ENCODE measurements around the gene KLF16.

The KLF16 gene

DNA sequence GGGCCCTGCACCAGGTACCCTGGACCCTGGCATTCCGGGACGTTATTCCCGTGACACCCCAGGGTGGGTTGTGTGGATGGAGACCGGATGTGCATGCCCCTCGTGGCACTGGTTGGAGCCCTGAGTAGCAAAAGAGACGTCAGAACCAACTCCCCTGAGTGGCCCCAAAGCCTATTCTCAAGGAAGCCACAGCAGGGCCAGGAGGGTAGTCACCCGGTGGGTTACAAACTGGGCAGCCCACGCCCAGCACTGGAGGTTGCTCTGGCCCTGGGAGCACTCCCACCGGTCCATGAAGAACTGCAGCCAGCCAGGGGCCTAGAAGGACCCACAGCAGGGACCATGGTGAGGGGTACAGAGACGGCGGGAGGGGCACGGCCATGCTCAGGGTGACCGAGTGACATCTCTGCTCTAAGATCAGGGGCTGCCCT lies 7.5 kb downstream of the KLF16 start:
- ChIA-PET POLR2A (interaction anchor here (1.2 kb wide), 1 partner anchor 19 kb away, joined by 3 read pairs; no protein-coding TSS in a partner anchor), CTCF (interaction anchor here (1.4 kb wide), 1 partner anchor 18 kb away, joined by 8 read pairs; no protein-coding TSS in a partner anchor)
- DNase-seq (ENCODE audit: extremely low spot score) = no peak

GRCh38 chr19:1855040-1855827 lies 8.1 kb downstream of the KLF16 start:
- no peak for TF ChIP-seq FOXA1 (IDR thresholded peaks at IDR 0.05)
- TF ChIP-seq L3MBTL2 (conservative IDR thresholded peaks at IDR 0.05) = no peak
- TF ChIP-seq FOXM1 (IDR thresholded peaks at IDR 0.05; ENCODE audit: borderline replicate concordance) = no peak
- no peak for TF ChIP-seq BHLHE40 (IDR thresholded peaks at IDR 0.05; ENCODE audit: borderline replicate concordance)
- no peak for TF ChIP-seq HDGF (IDR thresholded peaks at IDR 0.05; ENCODE audit: borderline replicate concordance)
- TF ChIP-seq CTBP1 (IDR thresholded peaks at IDR 0.05; ENCODE audit: borderline replicate concordance) = no peak
- no peak for TF ChIP-seq SP1 (IDR thresholded peaks at IDR 0.05)
- no peak for TF ChIP-seq TARDBP (IDR thresholded peaks at IDR 0.05)
- no peak for TF ChIP-seq SUZ12 (IDR thresholded peaks at IDR 0.05)
- no peak for TF ChIP-seq PKNOX1 (IDR thresholded peaks at IDR 0.05)
- TF ChIP-seq LEF1 (IDR thresholded peaks at IDR 0.05; ENCODE audit: borderline replicate concordance) = no peak
- TF ChIP-seq NFRKB (IDR thresholded peaks at IDR 0.05) = no peak
- TF ChIP-seq ELF4 (IDR thresholded peaks at IDR 0.05) = no peak
- no peak for TF ChIP-seq FOXK2 (IDR thresholded peaks at IDR 0.05)
- TF ChIP-seq ARNT (IDR thresholded peaks at IDR 0.05) = no peak
- no peak for TF ChIP-seq ZNF384 (IDR thresholded peaks at IDR 0.05)
- CTCF ChIA-PET = interaction anchor here (1.4 kb wide), 1 partner anchor 17 kb away, joined by 8 read pairs; no protein-coding TSS in a partner anchor
- POLR2A ChIA-PET = interaction anchor here (1.2 kb wide), 1 partner anchor 20 kb away, joined by 3 read pairs; no protein-coding TSS in a partner anchor
- peak; percentile 75 for DNase-seq (ENCODE audit: extremely low spot score)

More for the DNA sequence above, 7.5 kb downstream of the KLF16 start:
- TF ChIP-seq FOXA1 (IDR thresholded peaks at IDR 0.05) (no peak), ELF4 (IDR thresholded peaks at IDR 0.05) (no peak), FOXM1 (IDR thresholded peaks at IDR 0.05; ENCODE audit: borderline replicate concordance) (no peak), NFRKB (IDR thresholded peaks at IDR 0.05) (no peak), L3MBTL2 (conservative IDR thresholded peaks at IDR 0.05) (no peak), BHLHE40 (IDR thresholded peaks at IDR 0.05; ENCODE audit: borderline replicate concordance) (no peak), TARDBP (IDR thresholded peaks at IDR 0.05) (no peak), LEF1 (IDR thresholded peaks at IDR 0.05; ENCODE audit: borderline replicate concordance) (no peak), FOXK2 (IDR thresholded peaks at IDR 0.05) (no peak), SUZ12 (IDR thresholded peaks at IDR 0.05) (no peak), ZNF384 (IDR thresholded peaks at IDR 0.05) (no peak), CTBP1 (IDR thresholded peaks at IDR 0.05; ENCODE audit: borderline replicate concordance) (no peak), HDGF (IDR thresholded peaks at IDR 0.05; ENCODE audit: borderline replicate concordance) (no peak), PKNOX1 (IDR thresholded peaks at IDR 0.05) (no peak)

DNA sequence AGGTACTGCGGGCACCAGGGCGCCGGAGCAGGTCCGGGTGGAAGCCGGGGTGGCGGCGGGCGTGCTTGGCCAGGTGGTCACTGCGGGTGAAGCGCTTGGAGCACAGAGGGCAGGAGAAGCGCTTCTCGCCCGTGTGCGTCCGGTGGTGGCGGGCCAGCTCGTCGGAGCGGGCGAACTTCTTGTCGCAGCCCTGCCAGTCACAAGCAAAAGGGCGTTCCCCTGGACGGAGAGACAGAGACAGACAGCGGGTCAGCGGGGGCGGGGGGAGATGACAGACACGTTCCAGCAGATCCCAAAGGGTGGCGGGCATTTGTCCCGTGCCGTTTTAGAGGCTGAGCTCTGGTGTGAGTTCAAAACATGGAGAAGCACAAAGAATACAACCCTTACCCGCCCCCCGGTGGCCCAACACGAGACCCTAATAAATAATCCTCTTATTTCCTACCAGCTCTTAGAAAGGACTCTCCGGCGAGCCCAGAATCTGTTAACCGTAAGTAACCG lies 8.8 kb downstream of the KLF16 start:
- POLR2A ChIA-PET = interaction anchor here (1.2 kb wide), 1 partner anchor 20 kb away, joined by 3 read pairs; no protein-coding TSS in a partner anchor
- CTCF ChIA-PET = interaction anchor here (1.4 kb wide), 1 partner anchor 17 kb away, joined by 8 read pairs; no protein-coding TSS in a partner anchor
- no peak for TF ChIP-seq NFRKB (IDR thresholded peaks at IDR 0.05)
- no peak for TF ChIP-seq SUZ12 (IDR thresholded peaks at IDR 0.05)
- no peak for TF ChIP-seq ARNT (IDR thresholded peaks at IDR 0.05)
- TF ChIP-seq HDGF (IDR thresholded peaks at IDR 0.05; ENCODE audit: borderline replicate concordance) = no peak
- no peak for TF ChIP-seq FOXM1 (IDR thresholded peaks at IDR 0.05; ENCODE audit: borderline replicate concordance)
- no peak for TF ChIP-seq FOXA1 (IDR thresholded peaks at IDR 0.05)
- TF ChIP-seq ZNF384 (IDR thresholded peaks at IDR 0.05) = no peak
- TF ChIP-seq LEF1 (IDR thresholded peaks at IDR 0.05; ENCODE audit: borderline replicate concordance) = no peak
- no peak for TF ChIP-seq BHLHE40 (IDR thresholded peaks at IDR 0.05; ENCODE audit: borderline replicate concordance)
- no peak for TF ChIP-seq FOXK2 (IDR thresholded peaks at IDR 0.05)
- no peak for TF ChIP-seq ELF4 (IDR thresholded peaks at IDR 0.05)
- TF ChIP-seq CTBP1 (IDR thresholded peaks at IDR 0.05; ENCODE audit: borderline replicate concordance) = no peak
- TF ChIP-seq PKNOX1 (IDR thresholded peaks at IDR 0.05) = no peak
- no peak for TF ChIP-seq SP1 (IDR thresholded peaks at IDR 0.05)
- TF ChIP-seq L3MBTL2 (conservative IDR thresholded peaks at IDR 0.05) = no peak
- DNase-seq (ENCODE audit: extremely low spot score) = no peak

GRCh38 chr19:1854039-1854541 lies 9.3 kb downstream of the KLF16 start:
- TF ChIP-seq FOXM1 (IDR thresholded peaks at IDR 0.05; ENCODE audit: borderline replicate concordance) = no peak
- TF ChIP-seq HDGF (IDR thresholded peaks at IDR 0.05; ENCODE audit: borderline replicate concordance) = no peak
- TF ChIP-seq TARDBP (IDR thresholded peaks at IDR 0.05) = no peak
- no peak for TF ChIP-seq NFRKB (IDR thresholded peaks at IDR 0.05)
- no peak for TF ChIP-seq FOXA1 (IDR thresholded peaks at IDR 0.05)
- TF ChIP-seq ARNT (IDR thresholded peaks at IDR 0.05) = no peak
- TF ChIP-seq CTBP1 (IDR thresholded peaks at IDR 0.05; ENCODE audit: borderline replicate concordance) = no peak
- no peak for TF ChIP-seq SP1 (IDR thresholded peaks at IDR 0.05)
- no peak for TF ChIP-seq L3MBTL2 (conservative IDR thresholded peaks at IDR 0.05)
- TF ChIP-seq ELF4 (IDR thresholded peaks at IDR 0.05) = no peak
- TF ChIP-seq SUZ12 (IDR thresholded peaks at IDR 0.05) = no peak
- TF ChIP-seq FOXK2 (IDR thresholded peaks at IDR 0.05) = no peak
- TF ChIP-seq BHLHE40 (IDR thresholded peaks at IDR 0.05; ENCODE audit: borderline replicate concordance) = no peak
- no peak for TF ChIP-seq ZNF384 (IDR thresholded peaks at IDR 0.05)
- no peak for TF ChIP-seq LEF1 (IDR thresholded peaks at IDR 0.05; ENCODE audit: borderline replicate concordance)
- DNase-seq (ENCODE audit: extremely low spot score) = no peak
- POLR2A ChIA-PET = no interaction called here
- CTCF ChIA-PET = interaction anchor here (0.6 to 1.4 kb wide), 3 partner anchors 16 to 28 kb away, joined by 3 to 8 read pairs (median 3); no protein-coding TSS in a partner anchor
